Upper lobe of right lung (tissue), 1 donor: ENCODE data around the gene DLK2. TPM values are rescaled to one million over a fixed set of nuclear protein-coding genes. Genes with fewer than 3 reads are reported as not detected.
A peak's percentile ranks its signal among the peaks of the same experiment; 100 is the strongest.

Source experiments
- ATAC-seq: fragments of 200-7000 bp; cut with Tn5 transposase; one replicate; pipeline ENCODE4 v1.9.1; 2020; ENCODE audit warnings: mild to moderate bottlenecking, moderate library complexity
- DNase-seq: peaks from one replicate; pipeline ENCODE4 v3.0.0-alpha.2; 2020
- H3K27ac ChIP-seq: fragments of 200-600 bp; one replicate; pipeline ENCODE4 v1.8.0; 2022
- H3K27me3 ChIP-seq: fragments of 200-600 bp; one replicate; pipeline ENCODE4 v1.8.0; 2022; ENCODE audit warnings: mild to moderate bottlenecking
- H3K36me3 ChIP-seq: fragments of 200-600 bp; one replicate; pipeline ENCODE4 v1.8.0; 2022
- H3K4me1 ChIP-seq: fragments of 200-600 bp; one replicate; pipeline ENCODE4 v1.8.0; 2022
- H3K4me3 ChIP-seq: fragments of 200-600 bp; one replicate; pipeline ENCODE4 v1.8.0; 2022; ENCODE audit warnings: mild to moderate bottlenecking
- H3K9me3 ChIP-seq: fragments of 200-600 bp; one replicate; pipeline ENCODE4 v1.8.0; 2022
- intact Hi-C: fragments of 100-400 bp; cut with DNase I; formaldehyde crosslinking; loops from one replicate; pipeline ENCODE4 v1.11.0; 2022
- total RNA-seq: library from RNA; stranded (reverse); fragmentation: NEBNext Ultra II Directional; extraction: Animal tissue kit (Norgen Biotek cat#: 25700); gene quantifications from one replicate; pipeline ENCODE4 v1.2.1, GENCODE V29; 2021
- TF ChIP-seq, protein P1 (sequence below): fragments of 200-600 bp; IDR thresholded peaks from one replicate; pipeline ENCODE4 v1.8.0; 2022; ENCODE audit warnings: antibody characterized with exemption
- donor health status: DM: no; HTN: yes; CAD: no; lungs with severe emphysema.

DLK2 gene
- total RNA-seq, 1 donor from 2014 or later = 0.23 TPM

DNA sequence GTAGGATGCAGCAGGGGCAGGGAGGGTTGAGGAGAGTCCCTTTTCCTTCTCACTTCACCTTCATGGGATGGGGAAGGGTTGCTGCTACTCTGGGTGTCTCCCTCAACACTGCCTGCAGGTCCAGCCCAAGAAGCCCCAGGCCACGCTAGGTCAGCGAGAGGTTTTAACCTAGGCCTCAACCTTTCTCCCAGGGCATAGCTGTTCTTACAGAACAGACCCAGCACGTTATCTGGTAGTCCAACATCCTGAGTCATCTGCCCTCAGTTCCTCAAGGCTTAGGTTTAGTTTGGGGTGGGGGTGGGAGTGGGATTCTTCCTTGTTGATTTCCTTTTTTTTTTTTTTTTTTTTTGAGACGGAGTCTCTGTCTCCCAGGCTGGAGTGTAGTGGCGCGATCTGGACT is 39.0 kb upstream of the DLK2 start:
- intact Hi-C loops = no loop called here
- ATAC-seq (no peak), DNase-seq (no peak)
- H3K4me3 ChIP-seq = no peak overlapping the region
- no peak overlapping the region for H3K27ac ChIP-seq
- H3K4me1 ChIP-seq = peaks cover 25% of the 10 kb centered on the region
- TF ChIP-seq, protein P1, sequence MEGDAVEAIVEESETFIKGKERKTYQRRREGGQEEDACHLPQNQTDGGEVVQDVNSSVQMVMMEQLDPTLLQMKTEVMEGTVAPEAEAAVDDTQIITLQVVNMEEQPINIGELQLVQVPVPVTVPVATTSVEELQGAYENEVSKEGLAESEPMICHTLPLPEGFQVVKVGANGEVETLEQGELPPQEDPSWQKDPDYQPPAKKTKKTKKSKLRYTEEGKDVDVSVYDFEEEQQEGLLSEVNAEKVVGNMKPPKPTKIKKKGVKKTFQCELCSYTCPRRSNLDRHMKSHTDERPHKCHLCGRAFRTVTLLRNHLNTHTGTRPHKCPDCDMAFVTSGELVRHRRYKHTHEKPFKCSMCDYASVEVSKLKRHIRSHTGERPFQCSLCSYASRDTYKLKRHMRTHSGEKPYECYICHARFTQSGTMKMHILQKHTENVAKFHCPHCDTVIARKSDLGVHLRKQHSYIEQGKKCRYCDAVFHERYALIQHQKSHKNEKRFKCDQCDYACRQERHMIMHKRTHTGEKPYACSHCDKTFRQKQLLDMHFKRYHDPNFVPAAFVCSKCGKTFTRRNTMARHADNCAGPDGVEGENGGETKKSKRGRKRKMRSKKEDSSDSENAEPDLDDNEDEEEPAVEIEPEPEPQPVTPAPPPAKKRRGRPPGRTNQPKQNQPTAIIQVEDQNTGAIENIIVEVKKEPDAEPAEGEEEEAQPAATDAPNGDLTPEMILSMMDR = no peak
- no peaks in the 10 kb centered on the region for H3K9me3 ChIP-seq
- peaks cover 18% of the 10 kb centered on the region for H3K36me3 ChIP-seq
- H3K27me3 ChIP-seq = no peaks in the 10 kb centered on the region

DNA sequence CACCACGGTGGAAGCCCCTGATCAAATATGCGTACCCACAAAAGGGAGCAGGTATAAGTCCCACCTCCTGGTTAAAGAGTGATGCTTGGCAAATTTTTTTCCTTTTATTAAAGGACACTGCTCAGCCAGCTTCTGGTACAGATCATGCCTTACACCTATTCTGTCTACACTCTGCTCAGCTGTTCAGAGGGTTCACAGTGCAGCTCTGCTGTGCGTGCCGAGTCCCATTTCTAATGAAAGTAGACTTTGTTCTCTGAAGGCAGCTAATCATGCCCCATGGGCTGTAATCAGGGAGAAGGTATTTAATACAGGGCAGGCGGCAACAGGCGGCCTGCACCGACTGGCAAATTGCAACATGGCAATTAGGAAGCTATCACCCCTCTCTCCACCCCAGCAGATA is 38.5 kb upstream of the DLK2 start:
- H3K27me3 ChIP-seq = no peaks in the 10 kb centered on the region
- peaks cover 25% of the 10 kb centered on the region for H3K4me1 ChIP-seq
- ATAC-seq (no peak), DNase-seq (no peak)
- no peaks in the 10 kb centered on the region for H3K9me3 ChIP-seq
- no peak overlapping the region for H3K4me3 ChIP-seq
- intact Hi-C loops = no loop called here
- peaks cover 13% of the 10 kb centered on the region for H3K36me3 ChIP-seq
- H3K27ac ChIP-seq = no peak overlapping the region
- TF ChIP-seq, protein P1 = no peak

DNA sequence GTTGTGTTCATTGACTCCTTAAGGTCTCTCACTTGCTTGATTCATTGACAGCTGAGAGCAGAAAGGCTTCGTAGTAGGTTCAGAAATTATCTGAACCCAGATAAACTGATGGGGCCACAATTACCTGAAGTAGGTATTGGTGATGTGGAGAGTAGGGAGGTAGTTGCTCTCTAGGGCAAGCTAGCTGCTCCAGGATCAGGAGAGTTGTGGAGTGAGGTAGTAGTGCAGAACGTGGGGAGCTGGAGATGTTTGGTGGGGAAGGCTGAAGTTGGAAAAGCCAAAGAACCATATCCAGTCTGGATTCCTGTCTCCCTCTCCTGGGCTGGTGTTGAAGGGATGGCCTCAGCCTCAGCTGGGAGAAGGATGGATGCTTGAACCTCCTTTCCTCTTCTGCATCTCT is 37.9 kb upstream of the DLK2 start:
- no peak overlapping the region for H3K4me3 ChIP-seq
- H3K9me3 ChIP-seq = no peaks in the 10 kb centered on the region
- no peak for ATAC-seq
- no peak for DNase-seq
- TF ChIP-seq, protein P1 = no peak
- peaks cover 7% of the 10 kb centered on the region for H3K36me3 ChIP-seq
- peaks cover 25% of the 10 kb centered on the region for H3K4me1 ChIP-seq
- intact Hi-C loops = no loop called here
- no peak overlapping the region for H3K27ac ChIP-seq
- no peaks in the 10 kb centered on the region for H3K27me3 ChIP-seq

DNA sequence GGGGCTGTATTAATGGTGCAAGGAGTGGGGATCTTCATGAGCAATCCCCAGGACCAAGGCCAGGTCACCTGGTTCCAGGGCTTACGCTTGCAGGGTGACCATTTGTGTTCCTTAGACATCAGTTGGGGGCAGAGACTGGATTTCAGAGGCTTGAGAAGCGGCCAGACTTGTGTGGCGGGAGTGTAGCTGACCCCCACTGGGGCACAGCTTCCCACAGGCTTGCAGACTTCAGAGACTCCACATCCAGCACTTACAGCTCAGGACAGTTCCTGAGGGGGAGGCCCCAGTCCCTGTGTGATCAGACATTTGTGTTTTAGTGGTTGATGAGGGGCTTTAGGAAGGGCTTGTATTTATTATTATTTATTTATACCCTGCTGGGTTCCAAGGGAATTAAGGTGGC is 37.3 kb upstream of the DLK2 start:
- H3K27ac ChIP-seq = no peak overlapping the region
- peaks cover 2% of the 10 kb centered on the region for H3K36me3 ChIP-seq
- H3K4me3 ChIP-seq = no peak overlapping the region
- TF ChIP-seq, protein P1 = no peak
- ATAC-seq = peak; percentile 3
- H3K4me1 ChIP-seq = peaks cover 25% of the 10 kb centered on the region
- H3K9me3 ChIP-seq = no peaks in the 10 kb centered on the region
- intact Hi-C loops = no loop called here
- H3K27me3 ChIP-seq = no peaks in the 10 kb centered on the region
- no peak for DNase-seq

DNA sequence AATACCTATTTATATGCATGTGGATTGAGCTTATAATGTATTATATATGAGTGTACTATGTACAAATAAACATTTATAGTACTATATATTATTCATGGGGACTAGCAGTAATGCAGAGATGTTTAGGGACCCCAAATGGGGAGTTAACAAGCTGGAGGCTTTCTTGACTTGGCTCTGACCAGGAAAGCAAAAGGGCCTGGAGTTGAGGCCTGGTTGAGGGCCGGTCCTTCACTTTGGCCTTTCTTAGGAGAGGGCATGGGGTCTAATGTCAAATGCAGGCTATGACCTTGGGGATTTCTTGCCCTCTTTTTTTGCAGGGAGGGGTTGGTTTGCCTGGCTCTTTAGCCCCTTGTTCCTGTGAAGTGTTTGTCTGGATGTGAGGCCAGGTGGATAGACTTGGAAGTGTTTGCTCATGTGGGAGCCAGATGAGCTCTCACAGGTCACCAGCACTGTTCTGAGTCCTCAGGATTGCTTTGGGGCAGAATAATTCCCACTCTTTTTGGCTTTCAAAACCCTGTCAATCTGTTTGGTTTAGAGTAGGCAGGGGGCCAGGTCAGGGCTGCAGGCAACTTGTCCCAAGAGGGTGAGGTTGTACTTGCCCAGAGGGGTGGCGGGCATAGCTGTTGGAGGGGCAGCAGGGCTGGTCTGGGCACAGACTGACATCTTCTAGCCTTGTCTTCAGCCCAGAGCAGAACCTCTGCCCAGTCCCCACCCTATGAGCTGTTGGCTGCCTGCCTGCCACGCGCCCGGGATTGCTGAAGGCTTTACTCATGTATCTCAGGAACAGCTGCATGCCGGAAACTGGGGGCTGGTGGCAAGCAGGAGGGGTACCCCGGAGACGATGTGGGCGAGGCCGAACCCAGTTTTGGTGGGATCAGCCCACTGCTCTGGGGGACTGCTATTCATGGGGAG is 36.7 kb upstream of the DLK2 start:
- no peak overlapping the region for H3K27ac ChIP-seq
- intact Hi-C loops = no loop called here
- ATAC-seq = peak; percentile 73
- H3K4me1 ChIP-seq = peaks cover 25% of the 10 kb centered on the region
- DNase-seq = peak; percentile 84
- H3K4me3 ChIP-seq = no peak overlapping the region
- H3K9me3 ChIP-seq = no peaks in the 10 kb centered on the region
- no peaks in the 10 kb centered on the region for H3K27me3 ChIP-seq
- TF ChIP-seq, protein P1 = no peak
- no peaks in the 10 kb centered on the region for H3K36me3 ChIP-seq
